ENCODE results near the gene FRY. TPM values are rescaled to one million over a fixed set of nuclear protein-coding genes. Genes with fewer than 3 reads are reported as not detected.

The FRY gene
- total RNA-seq, 1 donor from 2014 or later, result 109 TPM

DNA sequence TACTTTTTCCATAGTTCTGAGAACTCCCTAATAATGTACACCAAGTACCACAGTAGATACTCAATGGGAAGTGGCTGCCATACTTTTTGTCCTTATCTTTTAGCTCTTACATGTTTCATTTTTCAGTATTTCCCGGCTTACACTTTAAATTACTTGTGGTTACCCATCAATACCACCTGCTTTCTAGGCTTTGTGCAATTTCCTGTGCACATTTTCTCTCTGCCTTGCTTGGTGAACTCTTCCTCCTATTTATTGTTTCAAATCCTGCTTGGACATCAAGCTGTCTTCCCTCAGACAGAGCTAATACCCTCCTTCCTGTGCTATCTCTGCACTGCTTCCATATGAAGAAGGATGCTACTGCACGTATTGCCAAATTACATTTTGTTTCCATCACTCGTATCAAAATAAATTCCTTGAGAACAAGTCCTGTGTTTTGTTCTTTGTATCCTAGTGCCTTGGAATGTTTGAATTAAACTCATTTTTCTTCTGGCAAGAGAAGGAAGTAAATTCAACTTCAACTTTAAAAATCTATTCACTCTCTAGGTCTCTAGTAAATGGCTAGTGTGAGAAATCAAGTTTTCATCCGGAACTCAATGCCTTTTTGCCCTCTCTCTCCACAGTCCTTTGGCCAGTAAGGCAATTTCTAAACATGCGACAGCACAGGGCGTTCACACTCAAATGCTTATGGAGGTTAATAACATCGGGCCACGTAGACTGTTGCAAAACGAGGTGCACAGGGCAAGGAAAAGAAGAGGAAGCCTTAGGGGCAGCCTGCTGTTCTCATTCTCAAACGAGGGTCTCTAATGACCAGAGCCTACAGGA is 277.9 kb downstream of the FRY start:
- no peak for DNase-seq (ENCODE audit: low spot score)

DNA sequence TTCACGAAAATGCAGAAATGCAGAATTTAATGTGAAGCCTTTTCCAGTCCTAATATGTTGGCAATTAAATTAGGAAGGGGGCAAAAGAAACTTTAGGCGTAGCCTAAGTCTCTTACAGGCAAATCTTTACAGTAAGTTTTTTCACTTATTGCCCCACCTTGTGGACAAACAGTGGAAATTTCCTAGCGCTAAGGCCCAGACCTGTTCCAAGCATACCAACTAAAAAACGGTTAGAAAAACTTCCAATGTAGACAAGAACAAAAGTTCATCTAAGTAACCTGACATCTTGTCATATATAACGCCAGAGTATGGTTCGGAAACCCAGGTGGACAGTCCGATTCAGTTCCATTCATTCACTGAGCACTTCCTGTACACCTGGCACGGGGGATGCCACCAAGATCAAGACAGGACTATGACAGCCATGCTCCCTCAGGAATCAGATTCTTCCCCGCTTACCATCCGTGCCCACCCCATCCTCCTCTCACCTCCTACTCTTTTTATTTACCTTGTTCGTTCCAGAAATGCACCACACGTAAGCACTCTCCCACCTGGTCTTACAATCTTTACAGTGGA is 278.6 kb downstream of the FRY start:
- DNase-seq (ENCODE audit: low spot score), result no peak

DNA sequence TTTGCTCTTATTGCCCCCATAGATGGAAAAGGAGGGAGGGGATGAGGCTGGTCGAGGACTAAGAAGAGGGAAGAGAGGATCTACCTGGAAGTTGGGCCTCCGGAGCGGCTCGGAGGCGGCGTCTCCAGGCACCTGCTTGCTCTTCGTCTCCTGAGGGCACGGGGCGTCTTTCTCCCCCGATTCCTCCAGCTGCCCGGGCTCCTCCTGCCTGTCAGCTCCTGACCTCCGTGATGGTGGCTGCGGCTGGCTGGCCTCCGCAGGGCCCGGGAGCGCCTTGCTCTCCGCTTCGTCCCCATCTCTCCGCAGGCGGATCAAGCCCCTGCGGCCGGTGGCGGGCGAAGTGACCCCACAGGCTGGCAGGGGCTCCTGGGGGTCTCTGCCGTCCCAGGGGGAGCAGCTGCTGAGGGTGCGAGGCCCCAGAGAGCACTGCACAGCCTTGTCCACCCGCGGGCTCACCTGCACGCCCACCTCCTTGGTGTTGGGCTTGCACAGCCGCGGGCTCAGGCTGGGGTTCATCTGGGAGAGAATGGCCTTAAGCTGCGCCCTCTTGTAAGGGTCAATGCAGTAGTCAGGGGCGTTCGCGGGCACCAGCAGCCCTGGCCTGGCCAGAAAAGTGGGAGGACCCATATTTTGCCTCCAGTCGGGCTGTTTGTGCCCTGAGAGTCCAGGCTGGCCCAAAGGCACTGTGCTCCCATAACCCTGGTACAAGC is 279.8 kb downstream of the FRY start:
- DNase-seq (ENCODE audit: low spot score), result no peak

GRCh38 chr13:32314271-32315237 is 283.0 kb downstream of the FRY start:
- no peak for DNase-seq (ENCODE audit: low spot score)

DNA sequence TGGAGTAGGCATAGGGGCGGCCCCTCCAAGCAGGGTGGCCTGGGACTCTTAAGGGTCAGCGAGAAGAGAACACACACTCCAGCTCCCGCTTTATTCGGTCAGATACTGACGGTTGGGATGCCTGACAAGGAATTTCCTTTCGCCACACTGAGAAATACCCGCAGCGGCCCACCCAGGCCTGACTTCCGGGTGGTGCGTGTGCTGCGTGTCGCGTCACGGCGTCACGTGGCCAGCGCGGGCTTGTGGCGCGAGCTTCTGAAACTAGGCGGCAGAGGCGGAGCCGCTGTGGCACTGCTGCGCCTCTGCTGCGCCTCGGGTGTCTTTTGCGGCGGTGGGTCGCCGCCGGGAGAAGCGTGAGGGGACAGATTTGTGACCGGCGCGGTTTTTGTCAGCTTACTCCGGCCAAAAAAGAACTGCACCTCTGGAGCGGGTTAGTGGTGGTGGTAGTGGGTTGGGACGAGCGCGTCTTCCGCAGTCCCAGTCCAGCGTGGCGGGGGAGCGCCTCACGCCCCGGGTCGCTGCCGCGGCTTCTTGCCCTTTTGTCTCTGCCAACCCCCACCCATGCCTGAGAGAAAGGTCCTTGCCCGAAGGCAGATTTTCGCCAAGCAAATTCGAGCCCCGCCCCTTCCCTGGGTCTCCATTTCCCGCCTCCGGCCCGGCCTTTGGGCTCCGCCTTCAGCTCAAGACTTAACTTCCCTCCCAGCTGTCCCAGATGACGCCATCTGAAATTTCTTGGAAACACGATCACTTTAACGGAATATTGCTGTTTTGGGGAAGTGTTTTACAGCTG is 283.9 kb downstream of the FRY start, which contains the start of the genes BRCA2 and ZAR1L:
BRCA2 (plus strand) TSS at position 271 of the 790 bp plus-strand sequence. CDS start 953 bp downstream, outside the sequence.
ZAR1L (minus strand) TSS at position 126 of the 790 bp plus-strand sequence. CDS start 3,438 bp downstream, outside the sequence.
- DNase-seq (ENCODE audit: low spot score), result peak; percentile 91

- DNase-seq (ENCODE audit: low spot score), result no peak
These were observed 284.4 kb downstream of the FRY start for GRCh38 chr13:32316028-32316339.

- no peak for DNase-seq (ENCODE audit: low spot score)
These were observed 284.9 kb downstream of the FRY start for GRCh38 chr13:32316501-32316900.

GRCh38 chr13:32317716-32318465 is 286.3 kb downstream of the FRY start:
- no peak for DNase-seq (ENCODE audit: low spot score)

DNA sequence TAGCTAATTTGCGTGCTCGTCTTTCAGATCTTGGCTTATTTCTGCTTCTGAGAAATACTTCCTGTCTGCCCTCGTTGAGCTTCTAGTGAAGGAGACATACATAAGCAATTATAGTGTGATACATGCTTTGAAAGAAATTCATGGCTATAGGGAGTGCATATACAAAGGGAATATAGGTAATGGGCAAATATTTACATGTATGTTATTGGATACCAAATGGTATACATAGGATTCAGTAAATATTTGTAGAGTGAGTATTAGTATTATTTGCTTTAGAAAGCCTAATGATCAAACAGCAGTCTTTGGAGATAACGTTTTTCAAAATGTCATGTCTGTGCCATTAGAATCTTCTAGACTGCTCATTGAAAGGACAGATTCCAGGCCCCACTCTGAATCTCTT is 289.0 kb downstream of the FRY start:
- no peak for DNase-seq (ENCODE audit: low spot score)

GRCh38 chr13:32323912-32324311 is 292.3 kb downstream of the FRY start:
- no peak for DNase-seq (ENCODE audit: low spot score)

GRCh38 chr13:32330441-32330840 is 298.9 kb downstream of the FRY start:
- DNase-seq (ENCODE audit: low spot score), result no peak

GRCh38 chr13:32334671-32335070 is 303.1 kb downstream of the FRY start:
- no peak for DNase-seq (ENCODE audit: low spot score)

GRCh38 chr13:32340914-32341313 is 309.3 kb downstream of the FRY start:
- DNase-seq (ENCODE audit: low spot score), result no peak

DNA sequence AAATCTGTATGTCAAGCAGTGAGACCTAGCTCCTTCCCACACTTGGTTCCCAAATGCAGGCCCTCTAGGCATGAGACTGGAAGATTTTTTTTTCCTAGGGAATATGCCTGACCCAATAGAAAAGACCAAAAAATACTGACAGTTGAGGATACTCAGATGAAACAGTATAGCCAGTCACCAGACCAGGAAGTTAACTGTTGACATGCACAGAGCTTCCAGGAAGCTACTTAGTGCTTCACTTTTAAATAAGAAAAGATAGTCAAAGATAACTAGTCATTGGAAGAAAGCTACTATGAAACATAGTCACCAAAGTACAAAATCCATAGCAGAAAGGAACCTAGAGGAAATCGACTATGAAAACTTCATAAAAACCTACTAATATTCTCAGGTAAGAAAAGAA is 316.1 kb downstream of the FRY start:
- DNase-seq (ENCODE audit: low spot score), result no peak

Measured in ureter (tissue), 1 donor.